ENCODE data around the gene TAS1R3.
A peak's percentile ranks its signal among the peaks of the same experiment; 100 is the strongest.

The TAS1R3 gene

GRCh38 chr1:1331068-1331965 lies at the start of gene TAS1R3:
TAS1R3 (plus strand) TSS chr1:1331280; CDS start chr1:1331346, 66 bp downstream.
- ChIA-PET CTCF (interaction anchor here (1.1 to 2.2 kb wide), 2 partner anchors 17 to 41 kb away, joined by 4 to 6 read pairs; no protein-coding TSS in a partner anchor), POLR2A (interaction anchor here (1.3 kb wide), 1 partner anchor 8 kb away, joined by 3 read pairs; no protein-coding TSS in a partner anchor)
- no peak within 1 kb of the TSS for H3K4me3 ChIP-seq (ENCODE audit: low read depth, low read length)
- no peak for TF ChIP-seq CTCF (IDR thresholded peaks at IDR 0.05; ENCODE audit: insufficient read depth, low read length, missing control alignments)
- DNase-seq (ENCODE audit: low read depth, low spot score) = no peak

GRCh38 chr1:1281533-1282321 lies 49.4 kb upstream of the TAS1R3 start:
- no peak for TF ChIP-seq CTCF (IDR thresholded peaks at IDR 0.05; ENCODE audit: insufficient read depth, low read length, missing control alignments)
- DNase-seq (ENCODE audit: low read depth, low spot score) = no peak
- no peak overlapping the region for H3K4me3 ChIP-seq (ENCODE audit: low read depth, low read length)
- POLR2A ChIA-PET = no interaction called here
- CTCF ChIA-PET = interaction anchor here (0.9 to 1.2 kb wide), 3 partner anchors 10 to 160 kb away, joined by 3 to 8 read pairs (median 4); no protein-coding TSS in a partner anchor

DNA sequence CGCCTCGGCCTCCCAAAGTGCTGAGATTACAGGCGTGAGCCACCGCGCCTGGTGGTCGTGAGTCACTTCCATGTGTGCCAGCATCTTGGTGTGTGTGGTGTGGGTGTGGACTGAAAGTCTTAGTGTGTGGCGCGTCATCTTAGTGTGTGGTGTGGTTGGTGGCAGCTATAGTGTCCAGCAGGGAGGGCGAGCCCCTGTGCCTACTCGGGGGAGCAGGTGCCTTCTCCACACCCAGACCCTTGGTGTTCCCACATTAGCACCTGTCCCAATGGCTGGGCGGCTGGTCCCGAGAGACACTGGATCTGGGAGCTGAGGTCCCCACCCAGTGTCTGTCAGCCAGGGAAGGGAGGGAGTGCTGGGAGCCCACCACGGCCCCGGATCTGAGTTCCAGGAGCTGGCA lies 48.1 kb upstream of the TAS1R3 start:
- no peak for DNase-seq (ENCODE audit: low read depth, low spot score)
- CTCF ChIA-PET = no interaction called here

GRCh38 chr1:1283821-1284220 lies 47.3 kb upstream of the TAS1R3 start:
- peak; percentile 24 for TF ChIP-seq CTCF (IDR thresholded peaks at IDR 0.05; ENCODE audit: insufficient read depth, low read length, missing control alignments)
- ChIA-PET CTCF (interaction anchor here (1.2 kb wide), 1 partner anchor 161 kb away, joined by 3 read pairs; no protein-coding TSS in a partner anchor), POLR2A (no interaction called here)
- no peak for DNase-seq (ENCODE audit: low read depth, low spot score)
- no peak overlapping the region for H3K4me3 ChIP-seq (ENCODE audit: low read depth, low read length)

More for the DNA sequence above, 48.1 kb upstream of the TAS1R3 start:
- H3K4me3 ChIP-seq (ENCODE audit: low read depth, low read length) = no peak overlapping the region
- TF ChIP-seq CTCF (IDR thresholded peaks at IDR 0.05; ENCODE audit: insufficient read depth, low read length, missing control alignments) = no peak
- POLR2A ChIA-PET = no interaction called here

DNA sequence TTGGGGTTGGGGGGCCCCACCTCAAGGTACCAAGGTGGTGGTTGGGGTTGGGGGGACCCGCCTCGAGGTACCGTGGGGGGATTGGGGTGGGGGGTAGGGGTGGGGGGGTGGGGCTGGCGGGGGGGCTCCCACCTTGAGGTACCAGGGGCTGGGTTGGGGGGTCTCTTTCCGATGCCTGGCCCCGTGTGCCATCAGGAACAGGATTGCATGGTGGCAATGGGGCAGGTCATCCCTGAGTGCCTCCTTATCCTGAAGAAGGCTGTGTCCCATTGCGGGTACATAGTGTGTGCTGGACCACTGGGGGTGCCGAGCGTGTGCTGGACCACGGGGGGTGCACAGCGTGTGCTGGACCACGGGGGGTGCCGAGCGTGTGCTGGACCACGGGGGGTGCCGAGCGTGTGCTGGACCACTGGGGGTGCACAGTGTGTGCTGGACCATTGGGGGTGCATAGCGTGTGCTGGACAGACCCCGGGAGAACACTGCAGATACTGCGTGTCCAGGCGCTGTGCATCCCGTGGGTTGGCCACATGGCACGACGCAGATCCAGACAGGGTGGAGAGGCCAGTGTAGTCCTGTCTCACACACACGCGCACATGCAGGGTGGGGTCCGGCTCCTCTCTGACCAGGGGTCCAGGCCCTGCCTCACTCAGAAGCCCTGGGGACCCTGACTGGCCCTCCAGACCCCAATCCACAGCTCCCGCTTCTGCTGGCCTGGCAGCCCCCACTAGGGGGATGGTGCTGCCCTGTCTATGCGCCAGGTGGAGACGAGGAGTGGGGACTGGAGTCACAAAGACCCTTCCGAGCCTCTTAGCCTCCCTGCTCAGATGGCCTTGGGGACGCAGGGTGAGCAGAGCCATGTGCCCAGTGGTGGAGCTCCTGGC lies 46.6 kb upstream of the TAS1R3 start:
- no peak for TF ChIP-seq CTCF (IDR thresholded peaks at IDR 0.05; ENCODE audit: insufficient read depth, low read length, missing control alignments)
- ChIA-PET POLR2A (no interaction called here), CTCF (interaction anchor here (1.2 kb wide), 1 partner anchor 162 kb away, joined by 3 read pairs; no protein-coding TSS in a partner anchor)

More for the DNA sequence above, 46.6 kb upstream of the TAS1R3 start:
- H3K4me3 ChIP-seq (ENCODE audit: low read depth, low read length) = no peak overlapping the region
- no peak for DNase-seq (ENCODE audit: low read depth, low spot score)

Measured in AG04449 (cell line).